ENCODE data around the gene SYT6.

- no peak for TF ChIP-seq CTCF (conservative IDR thresholded peaks at IDR 0.05 in 1 of 2, IDR thresholded peaks at IDR 0.05 in 1 of 2; ENCODE audit: extremely low read depth in 1 of 2, insufficient read depth in 1 of 2, low read depth in 1 of 2, low read length in 2 of 2)
- TF ChIP-seq EZH2 (IDR thresholded peaks at IDR 0.05; ENCODE audit: borderline replicate concordance, low read length), result no peak
These were observed 1.3 kb upstream of the SYT6 start for GRCh38 chr1:114154963-114155322.

All from mammary epithelial cell (primary cell).